Measurements from ENCODE around the gene FSTL4. TPM values are rescaled to one million over a fixed set of nuclear protein-coding genes. Genes with fewer than 3 reads are reported as not detected.

Gene FSTL4
- total and polyA plus RNA-seq, 2 of the 13 experiments (the other 11 are each of a cell fraction or from before 2014, with no cell fraction given) = 2.1 to 3.0 TPM

- ATAC-seq (no peak), DNase-seq (ENCODE audit: low spot score) (no peak), FAIRE-seq (no peak)
- H3K27me3 ChIP-seq (ENCODE audit: control insufficient read depth in 1 of 2, insufficient read depth in 2 of 2, low read length in 2 of 2) = peaks cover 4 to 19% of the 10 kb centered on the region in 2 experiments; a peak in 4 of 5 replicates
- TF ChIP-seq ZNF296 (CRISPR knock-in tag; conservative IDR thresholded peaks at IDR 0.05) (no peak), STAG1 (CRISPR knock-in tag; IDR thresholded peaks at IDR 0.05) (no peak), ZNF781 (CRISPR knock-in tag; IDR thresholded peaks at IDR 0.05; ENCODE audit: borderline replicate concordance, not compliant biosample characterization) (no peak), FOXP4 (CRISPR knock-in tag; IDR thresholded peaks at IDR 0.05) (no peak), AGO2 (optimal IDR thresholded peaks at IDR 0.05; ENCODE audit: low read depth, low read length) (no peak), NFIB (CRISPR knock-in tag; IDR thresholded peaks at IDR 0.05; ENCODE audit: borderline replicate concordance) (no peak), NONO (IDR thresholded peaks at IDR 0.05) (no peak), NONO (CRISPR knock-in tag; conservative IDR thresholded peaks at IDR 0.05) (no peak), MBNL3 (CRISPR knock-in tag; conservative IDR thresholded peaks at IDR 0.05) (no peak), ZNF709 (CRISPR knock-in tag; IDR thresholded peaks at IDR 0.05) (no peak), IRX3 (CRISPR knock-in tag; IDR thresholded peaks at IDR 0.05; ENCODE audit: borderline replicate concordance, low read depth) (no peak), ZNF570 (CRISPR knock-in tag; IDR thresholded peaks at IDR 0.05; ENCODE audit: borderline replicate concordance) (no peak), ZNF232 (CRISPR knock-in tag; IDR thresholded peaks at IDR 0.05; ENCODE audit: borderline replicate concordance) (no peak), SMAD1 (CRISPR knock-in tag; IDR thresholded peaks at IDR 0.05; ENCODE audit: borderline replicate concordance, low read depth) (no peak), ZNF563 (CRISPR knock-in tag; IDR thresholded peaks at IDR 0.05) (no peak), SMARCE1 (IDR thresholded peaks at IDR 0.05; ENCODE audit: borderline replicate concordance) (no peak), ZFAT (CRISPR knock-in tag; conservative IDR thresholded peaks at IDR 0.05) (no peak), ZNF136 (CRISPR knock-in tag; IDR thresholded peaks at IDR 0.05; ENCODE audit: low read depth) (no peak), TCF12 (IDR thresholded peaks at IDR 0.05) (no peak), TCF12 (CRISPR knock-in tag; IDR thresholded peaks at IDR 0.05) (no peak)
- no peaks in the 10 kb centered on the region for H3K36me3 ChIP-seq (replicated peaks in 1 of 2; ENCODE audit: control insufficient read depth in 1 of 2, insufficient read depth in 2 of 2, low read length in 2 of 2)
- 44% methylated on average over 12 of the region's 17 CpGs for WGBS (ENCODE audit: low lambda C conversion rate)
- no peak overlapping the region for H3K27ac ChIP-seq (ENCODE audit: extremely low read length, insufficient read depth, low read length)
- H4K20me1 ChIP-seq (ENCODE audit: insufficient read depth, low read length) = no peaks in the 10 kb centered on the region
- H3K9me3 ChIP-seq (ENCODE audit: low read length) = no peaks in the 10 kb centered on the region
- H3K79me2 ChIP-seq (ENCODE audit: insufficient read depth, low read length) = no peaks in the 10 kb centered on the region
- POLR2A ChIA-PET = no interaction called here
- intact Hi-C loops (cut with micrococcal nuclease; ENCODE audit: unreplicated experiment) (no loop called here), in situ Hi-C loops (cut with HindIII; ENCODE audit: extremely low pct_ligation_motif_present, low pct_unique_long_range_greater_than_20kb) (no loop called here)
- BruUV-seq (replicated peaks) = no TSS peak
- H3K4me2 ChIP-seq (ENCODE audit: low read depth, low read length) = no peak overlapping the region
- CTCF ChIA-PET (ENCODE audit: low intra/inter-chr PET ratio, low total read pairs) = no interaction called here
- no peaks in the 10 kb centered on the region for H3K4me1 ChIP-seq (ENCODE audit: insufficient read depth, low read length)
- H2AFZ ChIP-seq (ENCODE audit: low read length) = no peak overlapping the region
- no peak overlapping the region for H3K4me3 ChIP-seq (replicated peaks in 1 of 3; ENCODE audit: insufficient read depth in 1 of 3, low read depth in 2 of 3, low read length in 3 of 3)
- no peak overlapping the region for H3K9ac ChIP-seq (ENCODE audit: insufficient read depth, low read depth, low read length)
These were observed 321.6 kb downstream of the FSTL4 start for GRCh38 chr5:133290669-133291240.

Data from HepG2 (cell line).